HCT116 (cell line): ENCODE data around the gene MUC13.

Source experiments
- ATF3 ChIP-seq: IDR thresholded peaks from 2 replicates; pipeline ENCODE4 v1.6.1; 2012
- CEBPB ChIP-seq: IDR thresholded peaks from 2 replicates; pipeline ENCODE4 v1.6.1; 2012; ENCODE audit warnings: low read depth
- ELF1 ChIP-seq: IDR thresholded peaks from 2 replicates; pipeline ENCODE4 v1.6.1; 2012; ENCODE audit warnings: low read depth, borderline replicate concordance
- EZH2 ChIP-seq: fragments of 200-600 bp; sonication (generic); IDR thresholded peaks from 2 replicates; pipeline ENCODE4 v1.6.1; 2017; ENCODE audit warnings: antibody characterized with exemption, mixed run types
- EZH2phosphoT487 ChIP-seq: fragments of 200-600 bp; IDR thresholded peaks from 2 replicates; pipeline ENCODE4 v1.6.1; 2018; ENCODE audit warnings: antibody characterized with exemption, borderline replicate concordance
- POLR2A ChIP-seq: IDR thresholded peaks from 2 replicates; pipeline ENCODE4 v1.7.0; 2011; ENCODE audit warnings: borderline replicate concordance; ENCODE audit not compliant: insufficient read depth, insufficient read length; ENCODE audit errors: extremely low read depth
- POLR2AphosphoS5 ChIP-seq: IDR thresholded peaks from 2 replicates; pipeline ENCODE4 v1.6.1; 2011; ENCODE audit warnings: mild to moderate bottlenecking, low read depth, low read length, moderate library complexity
- REST ChIP-seq: IDR thresholded peaks from 2 replicates; pipeline ENCODE4 v1.6.1; 2012; ENCODE audit warnings: low read depth
- SIN3A ChIP-seq: IDR thresholded peaks from 2 replicates; pipeline ENCODE4 v1.6.1; 2012; ENCODE audit warnings: low read depth
- ZFX ChIP-seq: fragments of 450-650 bp; IDR thresholded peaks from 2 replicates; pipeline ENCODE4 v1.6.1; 2017
- ZNF274 ChIP-seq: fragments of 200-500 bp; sonication (Bioruptor generic); IDR thresholded peaks from 2 replicates; pipeline ENCODE4 v1.6.1; 2014; ENCODE audit warnings: mild to moderate bottlenecking, low read depth, low read length, inconsistent platforms
- TF ChIP-seq, protein P1 (sequence below), 3 experiments: fragments of 200-600 bp in 1 of 3; sonication (generic) in 1 of 3; IDR thresholded peaks in 2 of 3; conservative IDR thresholded peaks in 1 of 3; 2 replicates each; pipeline ENCODE4 v1.5.1; 2012 to 2017; ENCODE audit warnings: low read depth in 2 of 3, low read length in 2 of 3, antibody characterized with exemption in 1 of 3, borderline replicate concordance in 1 of 3, control low read depth in 1 of 3, mild to moderate bottlenecking in 1 of 3, mixed read lengths in 1 of 3, mixed run types in 1 of 3, moderate library complexity in 1 of 3; ENCODE audit not compliant: insufficient read depth in 1 of 3
- TF ChIP-seq, protein P2 (sequence below): IDR thresholded peaks from 2 replicates; pipeline ENCODE4 v1.6.1; 2012

DNA sequence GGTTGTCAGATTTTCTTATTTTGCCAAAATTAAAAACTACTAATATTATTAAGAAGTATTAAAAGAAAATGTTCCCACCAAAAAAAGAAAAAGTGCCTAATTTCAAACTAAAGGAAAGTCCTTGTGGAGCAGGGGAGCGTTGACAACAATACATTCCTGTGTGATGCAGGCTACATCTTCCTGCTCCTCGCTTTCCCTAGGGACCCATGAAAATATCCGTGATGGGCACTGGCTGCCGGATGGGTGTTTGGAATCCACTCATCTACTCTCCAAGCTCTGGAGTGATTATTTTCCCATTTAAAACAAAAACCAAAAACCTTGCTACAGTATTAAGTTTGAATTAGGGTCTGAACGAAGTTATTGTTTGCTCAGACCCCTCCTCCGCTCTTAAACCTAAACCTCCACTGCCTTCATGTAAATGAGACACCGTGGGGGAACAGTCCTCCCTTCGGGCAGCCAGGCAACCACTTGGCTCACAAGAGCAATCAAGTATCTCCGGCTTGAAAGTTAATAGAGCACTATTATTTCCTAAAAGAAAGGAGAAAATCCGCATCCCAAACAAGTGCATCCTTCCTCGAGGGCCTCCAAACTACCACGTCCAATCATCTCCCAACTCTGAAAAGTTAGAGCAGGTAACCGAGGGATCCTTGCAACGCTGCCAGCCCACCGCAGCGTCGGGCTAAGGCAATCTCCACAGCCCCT lies 48.9 kb downstream of the MUC13 start:
- no peak for TF ChIP-seq ZNF274
- TF ChIP-seq, protein P1, sequence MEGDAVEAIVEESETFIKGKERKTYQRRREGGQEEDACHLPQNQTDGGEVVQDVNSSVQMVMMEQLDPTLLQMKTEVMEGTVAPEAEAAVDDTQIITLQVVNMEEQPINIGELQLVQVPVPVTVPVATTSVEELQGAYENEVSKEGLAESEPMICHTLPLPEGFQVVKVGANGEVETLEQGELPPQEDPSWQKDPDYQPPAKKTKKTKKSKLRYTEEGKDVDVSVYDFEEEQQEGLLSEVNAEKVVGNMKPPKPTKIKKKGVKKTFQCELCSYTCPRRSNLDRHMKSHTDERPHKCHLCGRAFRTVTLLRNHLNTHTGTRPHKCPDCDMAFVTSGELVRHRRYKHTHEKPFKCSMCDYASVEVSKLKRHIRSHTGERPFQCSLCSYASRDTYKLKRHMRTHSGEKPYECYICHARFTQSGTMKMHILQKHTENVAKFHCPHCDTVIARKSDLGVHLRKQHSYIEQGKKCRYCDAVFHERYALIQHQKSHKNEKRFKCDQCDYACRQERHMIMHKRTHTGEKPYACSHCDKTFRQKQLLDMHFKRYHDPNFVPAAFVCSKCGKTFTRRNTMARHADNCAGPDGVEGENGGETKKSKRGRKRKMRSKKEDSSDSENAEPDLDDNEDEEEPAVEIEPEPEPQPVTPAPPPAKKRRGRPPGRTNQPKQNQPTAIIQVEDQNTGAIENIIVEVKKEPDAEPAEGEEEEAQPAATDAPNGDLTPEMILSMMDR (IDR thresholded peaks at IDR 0.05 in 2 of 3, conservative IDR thresholded peaks at IDR 0.05 in 1 of 3; ENCODE audit: borderline replicate concordance in 1 of 3, insufficient read depth in 1 of 3, low read depth in 2 of 3, low read length in 2 of 3) = no peak
- TF ChIP-seq, protein P2, sequence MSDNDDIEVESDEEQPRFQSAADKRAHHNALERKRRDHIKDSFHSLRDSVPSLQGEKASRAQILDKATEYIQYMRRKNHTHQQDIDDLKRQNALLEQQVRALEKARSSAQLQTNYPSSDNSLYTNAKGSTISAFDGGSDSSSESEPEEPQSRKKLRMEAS = no peak
- no peak for TF ChIP-seq ATF3
- no peak for TF ChIP-seq EZH2
- no peak for TF ChIP-seq POLR2A
- TF ChIP-seq CEBPB = no peak
- TF ChIP-seq EZH2phosphoT487 = no peak
- TF ChIP-seq ELF1 = no peak
- no peak for TF ChIP-seq POLR2AphosphoS5
- no peak for TF ChIP-seq SIN3A
- TF ChIP-seq REST = no peak
- no peak for TF ChIP-seq ZFX
